HG02642 (cell line): ENCODE data around the gene BEAN1.
"Not testable (repeated sequence)": the region's sequence is repeated elsewhere in the genome, so short reads cannot be mapped to it uniquely, and the experiment has no call there.

Experiments
- ATAC-seq: cut with Tn5 transposase; IDR thresholded peaks from one replicate; pipeline ENCODE4 v1.9.1; 2021; ENCODE audit warnings: mild to moderate bottlenecking; ENCODE audit not compliant: unreplicated experiment, poor library complexity

Gene BEAN1

GRCh38 chr16:66466636-66467035 is 39.5 kb downstream of the BEAN1 start:
- not testable (repeated sequence) for ATAC-seq

GRCh38 chr16:66467611-66468010 is 40.5 kb downstream of the BEAN1 start:
- ATAC-seq, result no peak

- ATAC-seq, result no peak
These were observed 41.3 kb downstream of the BEAN1 start for GRCh38 chr16:66468321-66468965.

GRCh38 chr16:66469291-66469946 is 42.3 kb downstream of the BEAN1 start:
- ATAC-seq, result no peak

GRCh38 chr16:66469947-66470546 is 43.0 kb downstream of the BEAN1 start:
- ATAC-seq, result no peak

GRCh38 chr16:66470556-66470955 is 43.5 kb downstream of the BEAN1 start:
- no peak for ATAC-seq

- no peak for ATAC-seq
These were observed 44.2 kb downstream of the BEAN1 start for GRCh38 chr16:66471264-66471663.

- no peak for ATAC-seq
These were observed 44.8 kb downstream of the BEAN1 start for GRCh38 chr16:66471716-66472393.

- ATAC-seq, result no peak
These were observed 46.0 kb downstream of the BEAN1 start for GRCh38 chr16:66473051-66473571.

- ATAC-seq, result no peak
These were observed 46.8 kb downstream of the BEAN1 start for GRCh38 chr16:66473654-66474519.

- peak; percentile 77 for ATAC-seq
These were observed 47.7 kb downstream of the BEAN1 start for GRCh38 chr16:66474750-66475199.

GRCh38 chr16:66475232-66475631 is 48.1 kb downstream of the BEAN1 start:
- ATAC-seq, result no peak

- no peak for ATAC-seq
These were observed 49.4 kb downstream of the BEAN1 start for GRCh38 chr16:66476328-66477027.

GRCh38 chr16:66477028-66477515 is 50.0 kb downstream of the BEAN1 start:
- no peak for ATAC-seq

GRCh38 chr16:66478733-66479511 is 51.8 kb downstream of the BEAN1 start:
- peak; percentile 65 for ATAC-seq

- ATAC-seq, result no peak
These were observed 52.7 kb downstream of the BEAN1 start for GRCh38 chr16:66479661-66480264.

- no peak for ATAC-seq
These were observed 53.4 kb downstream of the BEAN1 start for GRCh38 chr16:66480265-66481080.
